ENCODE data around the gene MMS22L.

Gene MMS22L

GRCh38 chr6:97138581-97138980 lies 144.4 kb downstream of the MMS22L start:
- DNase-seq: no peak

- DNase-seq: peak; percentile 5
Measured at GRCh38 chr6:97136626-97137358, 146.2 kb downstream of the MMS22L start.

DNA sequence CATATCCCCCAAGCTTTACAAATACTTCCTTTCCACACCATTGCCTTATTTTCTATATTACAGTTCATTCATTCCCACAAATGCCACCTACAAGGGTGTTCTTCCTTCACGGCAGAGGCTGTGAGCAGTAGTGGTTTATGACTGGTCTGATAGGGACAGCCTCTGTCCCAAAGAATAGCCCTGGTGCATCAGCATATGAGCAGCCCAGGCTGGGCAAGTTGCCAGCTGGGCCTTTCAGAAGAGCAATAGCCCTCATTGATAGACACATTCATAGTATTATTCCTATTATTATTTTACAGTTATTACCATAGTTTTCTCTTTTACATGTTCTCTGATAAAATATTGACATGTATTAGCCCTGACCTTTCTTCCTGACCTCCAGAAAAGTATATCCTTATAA lies 149.9 kb downstream of the MMS22L start:
- no peak for DNase-seq

GRCh38 chr6:97129106-97129505 lies 153.9 kb downstream of the MMS22L start:
- DNase-seq: no peak

GRCh38 chr6:97128507-97128906 lies 154.5 kb downstream of the MMS22L start:
- no peak for DNase-seq

- DNase-seq: no peak
Measured at GRCh38 chr6:97123652-97124051, 159.4 kb downstream of the MMS22L start.

- no peak for DNase-seq
Measured at GRCh38 chr6:97123112-97123511, 159.9 kb downstream of the MMS22L start.

DNA sequence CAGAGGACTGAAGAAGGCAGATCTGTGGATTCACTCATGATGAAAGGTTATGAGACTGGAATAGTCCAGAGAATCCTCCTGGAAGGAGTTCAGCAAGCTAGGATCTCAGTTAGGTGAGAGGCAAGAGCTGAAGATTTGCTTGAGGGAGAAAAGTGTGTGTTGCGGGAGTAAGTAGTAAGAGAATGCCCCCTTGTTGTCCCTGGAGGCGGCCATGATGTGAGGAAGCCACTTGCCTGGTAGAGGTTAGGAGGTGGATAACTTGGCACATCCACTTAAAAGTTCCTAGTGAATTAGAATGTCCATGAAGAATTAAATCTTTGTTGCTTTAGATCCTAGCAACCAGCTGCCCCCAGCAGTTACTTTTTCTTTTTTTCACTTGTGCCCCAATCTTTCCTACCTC lies 162.5 kb downstream of the MMS22L start:
- no peak for DNase-seq

GRCh38 chr6:97114645-97115044 lies 168.4 kb downstream of the MMS22L start:
- DNase-seq: no peak

DNA sequence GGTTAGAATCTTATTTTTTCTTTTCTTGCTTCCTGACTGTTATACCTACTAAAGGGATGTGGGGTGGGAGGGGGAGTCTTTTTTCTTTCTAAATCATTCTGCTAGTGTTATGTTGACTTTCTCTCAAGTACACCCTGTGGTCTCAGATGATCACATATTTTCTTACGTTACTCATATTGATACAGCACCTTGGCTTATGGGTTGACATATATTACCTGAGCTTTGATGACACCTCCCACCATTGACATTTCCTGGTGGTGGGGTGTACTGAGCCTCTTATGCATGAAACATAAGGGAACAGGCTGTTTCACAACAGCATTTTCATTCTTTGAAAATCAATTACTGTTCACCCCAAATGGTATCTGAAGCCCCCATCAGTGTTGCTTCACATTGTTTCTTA lies 169.8 kb downstream of the MMS22L start:
- peak; percentile 60 for DNase-seq

DNA sequence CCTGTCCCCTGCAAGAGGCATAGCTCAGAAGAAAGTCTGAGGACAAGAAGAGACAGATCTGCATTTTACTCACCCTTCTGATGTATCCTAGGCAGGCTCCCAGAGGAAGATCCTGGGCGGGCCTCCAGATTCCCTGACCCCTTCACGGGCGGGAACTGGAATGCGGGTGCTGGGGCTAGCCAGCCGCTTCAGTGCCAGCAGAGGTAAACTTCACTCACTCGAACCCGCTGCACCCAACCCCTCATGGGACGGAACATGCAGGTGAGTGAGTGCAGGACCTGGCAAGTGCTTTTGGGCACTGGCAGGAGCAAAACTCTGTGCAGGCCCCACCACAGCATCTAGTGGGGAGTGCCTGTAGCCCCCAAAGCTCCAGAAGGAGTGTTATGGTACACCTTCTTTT lies 171.8 kb downstream of the MMS22L start:
- DNase-seq: no peak

DNA sequence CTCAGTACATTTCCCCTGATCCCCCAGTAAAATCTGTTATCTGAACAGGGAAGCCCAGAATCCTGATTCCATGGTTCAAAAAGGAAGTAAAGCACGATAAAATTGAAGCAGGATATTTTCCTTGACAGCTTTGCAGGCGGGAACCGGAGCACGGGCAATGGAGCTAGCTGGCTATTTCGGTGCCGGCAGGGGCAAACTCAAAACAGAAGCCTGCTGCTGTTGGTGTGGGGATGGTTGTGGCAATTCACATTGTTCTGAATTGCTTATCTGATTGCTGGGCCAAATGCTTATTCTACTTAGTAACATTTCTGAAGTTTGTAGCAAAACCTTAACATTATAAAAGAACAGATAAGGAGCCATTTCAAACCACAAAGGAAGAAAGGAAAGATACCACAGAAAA lies 172.4 kb downstream of the MMS22L start:
- no peak for DNase-seq

- no peak for DNase-seq
Measured at GRCh38 chr6:97110149-97110548, 172.9 kb downstream of the MMS22L start.

- DNase-seq: no peak
Measured at GRCh38 chr6:97109444-97109843, 173.6 kb downstream of the MMS22L start.

DNA sequence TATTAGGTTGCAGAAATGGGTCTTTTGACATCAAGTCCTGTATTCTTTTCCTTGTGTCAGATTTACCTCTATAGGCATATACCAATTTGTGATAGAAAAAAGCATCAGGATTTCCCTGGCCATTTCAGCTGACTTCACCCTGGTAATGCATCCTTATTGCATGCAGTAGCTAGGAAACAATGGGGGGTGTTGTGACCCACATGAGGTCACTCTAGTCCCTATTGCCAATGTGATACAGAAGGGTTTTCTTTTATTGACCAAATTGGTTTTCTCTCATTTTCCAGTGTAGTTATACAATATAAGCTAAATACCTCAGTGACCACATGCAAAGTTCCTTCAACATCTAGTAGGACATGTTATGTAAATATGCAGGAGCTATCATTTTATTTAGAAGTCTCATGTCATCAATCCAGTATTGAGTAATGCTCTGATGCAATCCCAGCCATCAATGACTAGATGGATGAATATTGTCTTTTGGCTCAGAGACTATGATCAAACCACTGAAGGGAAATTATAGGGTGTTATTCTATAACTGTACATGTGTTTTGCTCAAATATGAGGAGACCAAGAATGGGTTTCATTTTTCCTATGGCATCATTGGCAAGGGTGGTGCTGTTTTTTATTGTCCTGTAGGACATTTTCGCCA lies 180.7 kb downstream of the MMS22L start:
- DNase-seq: peak; percentile 8

DNA sequence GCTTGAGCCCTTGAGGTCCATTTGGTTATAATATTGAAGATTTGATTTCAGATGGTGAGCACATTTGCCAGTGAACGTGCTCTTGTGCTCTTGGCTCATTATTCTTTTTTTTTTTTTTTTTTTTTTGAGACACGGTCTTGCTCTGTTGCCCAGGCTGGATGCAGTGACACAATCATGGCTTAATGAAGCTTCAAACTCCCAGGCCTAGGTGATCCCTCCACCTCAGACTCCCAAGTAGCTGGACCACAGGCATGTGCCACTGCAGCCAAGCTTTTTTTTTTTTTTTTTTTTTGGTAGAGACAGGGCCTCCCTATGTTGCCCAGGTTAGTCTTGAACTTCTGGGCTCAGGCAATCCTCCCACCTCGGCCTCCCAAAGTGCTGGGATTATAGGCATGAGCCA lies 182.3 kb downstream of the MMS22L start:
- no peak for DNase-seq

DNA sequence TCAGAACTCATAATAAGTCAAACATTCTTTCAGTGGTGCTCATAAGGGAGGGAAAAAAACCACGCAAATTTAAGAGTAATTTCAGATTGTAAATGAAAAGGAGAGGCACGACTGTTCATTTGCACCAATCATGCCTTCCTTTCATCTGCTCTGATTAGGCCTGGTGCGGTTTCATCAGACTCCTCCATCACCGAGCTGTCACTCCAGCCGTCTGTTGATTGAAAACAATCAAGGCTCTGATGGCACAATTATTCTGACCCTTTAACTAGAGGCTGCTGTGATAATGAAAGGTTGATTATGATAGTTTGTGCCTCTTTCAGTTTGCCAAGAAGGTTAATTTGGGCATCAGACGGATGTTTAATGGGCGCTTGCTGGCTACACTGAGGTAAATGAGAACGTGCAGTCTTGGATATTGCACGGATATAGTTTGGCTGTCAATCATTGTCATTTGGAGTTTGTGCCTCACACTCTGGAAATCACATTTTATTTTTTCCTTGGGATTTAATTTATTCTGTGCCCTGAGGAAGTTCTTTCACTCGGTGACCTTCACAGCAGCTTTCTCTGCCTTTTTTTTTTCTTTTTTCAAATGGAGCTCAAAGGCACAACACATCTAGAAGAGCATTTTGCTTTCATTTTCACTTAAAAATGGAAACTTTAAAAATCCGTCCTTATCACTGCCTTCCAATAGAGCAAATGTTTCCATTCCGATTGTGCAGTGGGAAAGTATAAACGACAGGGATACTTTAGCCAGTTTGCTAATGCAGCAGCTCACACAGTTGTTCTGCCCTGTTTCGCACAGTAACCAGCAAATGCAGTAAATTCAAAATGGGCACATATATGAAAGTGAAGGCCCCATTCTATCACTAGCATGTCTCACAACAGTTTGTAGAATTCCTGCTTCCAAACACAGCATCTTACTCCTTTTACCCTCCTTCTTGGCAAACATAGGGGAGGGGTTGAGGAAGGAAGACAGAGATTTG lies 185.7 kb downstream of the MMS22L start:
- DNase-seq: no peak

DNA sequence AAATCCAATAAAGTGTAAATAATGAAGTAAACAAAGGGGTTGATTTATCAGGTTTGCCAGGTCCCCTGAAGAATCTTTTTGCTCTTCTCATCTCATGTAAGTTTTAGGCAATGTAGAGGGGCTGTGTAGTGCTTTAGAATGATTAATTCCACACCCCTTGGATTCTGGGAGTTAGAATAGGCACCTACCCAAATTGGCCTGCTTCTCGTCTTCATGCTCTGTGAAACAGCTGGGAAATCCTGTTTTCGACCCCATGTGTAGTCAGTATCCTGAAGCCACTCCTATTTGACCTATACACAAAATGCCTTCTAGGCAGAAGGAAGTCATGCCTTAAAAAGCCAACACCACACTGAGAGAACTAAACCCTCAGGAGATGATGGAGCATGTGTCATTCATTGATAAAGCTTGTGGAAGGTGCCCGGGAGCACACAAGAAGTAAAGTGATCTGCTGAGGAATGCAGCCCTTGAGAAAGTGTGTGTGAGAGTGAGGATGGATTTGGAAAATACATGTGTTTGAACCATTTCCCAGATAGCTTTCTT lies 187.6 kb downstream of the MMS22L start:
- DNase-seq: no peak

DNA sequence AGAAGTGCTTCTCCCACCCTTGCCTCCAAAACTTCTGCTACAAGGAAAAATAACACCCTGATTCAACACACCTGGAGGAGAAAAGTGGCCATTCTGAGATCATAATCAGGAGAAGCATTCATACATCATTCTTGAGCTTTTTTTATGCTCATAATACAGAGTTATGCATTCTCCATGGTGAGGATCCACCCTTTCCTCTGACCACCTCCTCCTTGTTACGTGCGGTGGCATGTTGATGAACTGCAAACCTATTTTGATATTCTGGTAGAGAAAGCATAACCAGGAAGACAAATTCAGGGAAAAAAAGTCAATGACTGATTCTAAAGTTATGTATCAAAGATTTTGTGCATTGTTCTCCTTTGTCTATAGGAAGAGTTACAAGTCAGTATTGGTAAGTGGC lies 188.6 kb downstream of the MMS22L start:
- no peak for DNase-seq

DNA sequence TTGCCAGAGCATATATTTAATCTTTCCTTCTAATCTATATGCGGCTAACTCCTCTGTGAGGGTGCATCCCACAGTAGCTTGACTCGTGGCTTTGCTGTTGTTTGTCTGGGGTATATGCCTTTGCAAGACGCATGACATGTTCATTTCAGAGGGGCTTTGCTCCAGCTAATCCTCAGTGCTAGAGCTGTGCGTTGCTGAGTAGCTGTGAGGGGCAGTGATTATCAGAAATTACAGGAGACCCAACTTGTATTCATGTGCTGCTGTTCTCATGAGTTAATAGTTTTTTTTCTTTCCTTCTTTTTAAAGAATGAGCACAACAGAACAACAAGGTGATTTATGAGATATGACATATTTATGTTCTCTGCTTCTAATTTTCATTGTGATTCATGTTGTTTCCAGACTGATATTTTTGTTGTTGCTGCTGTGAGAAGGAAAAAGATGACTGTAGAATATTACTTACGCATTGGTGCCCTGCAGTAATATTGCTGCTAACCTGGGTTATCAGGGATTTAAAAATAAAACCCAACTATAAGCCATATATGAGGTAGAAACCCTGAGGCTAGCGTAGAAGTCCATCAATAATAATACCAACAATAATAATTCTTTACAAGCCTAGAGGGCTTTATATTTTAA lies 190.2 kb downstream of the MMS22L start:
- DNase-seq: no peak
